ENCODE data around the gene BORCS8.
"Not testable (repeated sequence)": the region's sequence is repeated elsewhere in the genome, so short reads cannot be mapped to it uniquely, and the experiment has no call there.

Gene BORCS8

DNA sequence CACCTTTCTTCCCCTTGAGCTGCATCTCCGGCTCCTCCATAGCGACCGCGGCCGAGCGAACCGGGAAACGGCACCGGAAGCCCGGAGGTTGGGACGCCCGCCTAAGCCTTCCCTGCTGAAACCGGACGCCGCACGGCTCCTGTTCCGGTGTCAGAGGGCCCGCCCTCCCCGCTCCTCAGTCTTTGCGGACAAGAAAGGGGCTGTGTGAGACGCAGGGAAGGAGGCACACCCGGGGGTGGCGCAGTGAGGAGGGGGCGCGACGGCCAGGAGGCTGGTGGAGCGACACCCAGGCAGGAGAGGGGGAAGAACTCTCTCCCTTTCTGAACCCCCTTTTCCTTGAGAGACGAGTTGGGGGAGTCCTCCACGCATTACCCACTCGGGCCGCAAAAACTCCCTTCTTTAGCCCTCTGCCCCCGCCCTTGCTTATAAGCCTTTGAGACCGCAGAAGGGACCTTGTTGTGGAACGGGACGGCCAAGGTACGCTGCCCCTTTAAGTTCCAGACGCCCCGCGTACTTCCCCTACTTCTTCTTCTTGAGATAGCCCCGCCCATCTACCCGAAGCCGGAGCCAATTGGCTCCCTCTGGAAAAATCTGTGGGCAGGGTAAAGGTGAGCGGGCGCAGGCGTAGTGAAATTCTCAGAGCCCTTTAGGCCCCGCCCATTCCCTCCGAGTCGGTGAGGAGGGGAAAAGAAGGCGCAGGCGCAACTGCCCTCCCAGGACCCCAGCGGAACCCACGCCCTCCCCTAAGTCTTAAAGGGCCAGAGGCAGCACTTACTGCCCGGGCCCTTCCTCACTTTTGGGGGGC is at the start of gene BORCS8, which contains the start of gene RFXANK:
TSS of gene BORCS8 (minus strand) at position 75 of the 805 bp plus-strand sequence. CDS start at position 40, 35 bp downstream.
TSS of gene RFXANK (plus strand) at position 181 of the 805 bp plus-strand sequence. CDS start 1,689 bp downstream, outside the sequence.
- DNase-seq (ENCODE audit: low read depth) = peak; percentile 92

DNA sequence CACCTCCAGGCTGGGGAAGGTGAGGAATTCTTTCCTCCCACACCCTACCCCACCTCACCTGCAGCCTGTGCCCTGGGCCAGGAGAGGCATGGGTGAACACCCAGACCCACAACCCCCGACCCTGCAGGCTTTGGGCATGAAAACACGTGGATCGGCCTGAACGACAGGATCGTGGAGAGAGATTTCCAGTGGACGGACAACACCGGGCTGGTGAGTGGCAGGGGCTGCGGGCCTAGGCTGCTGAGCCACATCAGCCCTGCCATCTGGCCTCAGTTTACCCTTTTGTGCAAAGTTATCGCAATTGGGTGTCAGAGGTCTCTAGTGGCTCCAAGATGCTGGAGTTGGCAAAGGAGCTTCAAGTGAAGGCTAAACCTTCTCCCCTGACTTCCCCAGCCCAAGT is 48.5 kb upstream of the BORCS8 start:
- DNase-seq (ENCODE audit: low read depth) = no peak

DNA sequence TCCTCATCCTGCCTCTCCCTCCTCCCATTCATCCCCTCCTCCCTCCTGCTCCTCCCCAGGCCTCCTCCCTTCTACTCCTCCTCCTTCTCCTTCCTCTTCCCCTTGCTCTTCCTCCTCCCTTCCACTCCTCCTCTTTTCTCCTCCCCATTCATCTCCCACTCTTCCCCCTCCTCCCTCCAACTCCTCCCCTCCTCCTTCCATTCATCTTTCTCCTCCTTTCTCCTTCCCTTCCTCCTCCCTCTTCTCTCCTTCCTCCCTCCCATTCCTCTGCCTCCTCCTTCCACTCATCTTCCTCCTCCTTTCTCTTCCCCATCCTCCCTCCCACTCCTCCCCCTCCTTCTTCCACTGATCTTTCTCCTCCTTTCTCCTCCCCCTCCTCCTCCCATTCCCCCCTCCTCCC is 47.7 kb upstream of the BORCS8 start:
- DNase-seq (ENCODE audit: low read depth) = no peak

DNA sequence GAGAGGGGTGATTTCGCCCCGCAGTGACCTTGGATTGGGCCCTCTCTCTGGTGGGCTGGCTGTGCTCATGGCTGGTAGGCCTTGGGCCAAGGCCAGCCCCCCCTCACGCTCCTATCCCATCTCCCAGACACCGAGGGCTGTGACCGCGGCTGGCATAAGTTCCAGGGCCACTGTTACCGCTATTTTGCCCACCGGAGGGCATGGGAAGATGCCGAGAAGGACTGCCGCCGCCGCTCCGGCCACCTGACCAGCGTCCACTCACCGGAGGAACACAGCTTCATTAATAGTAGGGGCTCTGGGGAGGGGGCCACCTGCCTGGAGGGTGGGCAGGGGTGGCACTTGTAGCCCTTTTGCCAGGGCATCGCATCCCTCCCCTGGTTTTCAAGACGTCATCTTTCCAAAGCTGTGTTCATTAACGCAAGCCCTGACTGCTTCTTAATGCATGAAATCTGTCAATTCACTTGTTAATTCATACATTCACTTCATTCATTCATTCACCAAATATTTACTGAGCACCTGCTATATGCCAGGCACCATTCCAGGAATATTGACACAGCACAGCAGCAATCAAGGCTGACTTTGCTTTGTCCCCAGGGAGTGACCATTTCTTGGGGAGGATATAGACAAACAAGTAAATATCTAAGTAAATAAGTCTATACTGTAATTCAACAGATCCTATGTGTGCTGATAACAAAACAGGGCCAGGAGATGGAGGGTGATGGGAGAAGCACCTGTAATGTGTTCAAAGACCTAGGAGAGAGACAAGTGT is 46.4 kb upstream of the BORCS8 start:
- DNase-seq (ENCODE audit: low read depth) = no peak

DNA sequence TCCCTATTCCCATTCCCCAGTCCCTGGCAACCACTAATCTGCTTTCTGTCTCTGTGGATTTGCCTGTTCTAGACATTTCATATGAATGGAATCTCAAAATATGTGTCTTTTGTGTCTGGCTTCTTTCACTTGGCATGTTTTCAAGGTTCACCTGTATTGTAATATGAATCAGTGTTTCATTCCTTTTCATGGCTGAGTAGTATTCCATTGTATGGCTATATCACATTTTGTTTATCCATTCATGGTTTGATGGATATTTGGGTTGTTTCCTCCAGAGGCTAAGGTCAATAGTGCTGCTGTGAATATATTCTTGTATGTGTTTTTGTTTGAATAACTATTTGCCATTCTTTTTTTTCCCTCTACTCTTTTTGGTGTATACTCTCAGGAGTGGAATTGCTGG is 44.2 kb upstream of the BORCS8 start:
- DNase-seq (ENCODE audit: low read depth) = no peak

DNA sequence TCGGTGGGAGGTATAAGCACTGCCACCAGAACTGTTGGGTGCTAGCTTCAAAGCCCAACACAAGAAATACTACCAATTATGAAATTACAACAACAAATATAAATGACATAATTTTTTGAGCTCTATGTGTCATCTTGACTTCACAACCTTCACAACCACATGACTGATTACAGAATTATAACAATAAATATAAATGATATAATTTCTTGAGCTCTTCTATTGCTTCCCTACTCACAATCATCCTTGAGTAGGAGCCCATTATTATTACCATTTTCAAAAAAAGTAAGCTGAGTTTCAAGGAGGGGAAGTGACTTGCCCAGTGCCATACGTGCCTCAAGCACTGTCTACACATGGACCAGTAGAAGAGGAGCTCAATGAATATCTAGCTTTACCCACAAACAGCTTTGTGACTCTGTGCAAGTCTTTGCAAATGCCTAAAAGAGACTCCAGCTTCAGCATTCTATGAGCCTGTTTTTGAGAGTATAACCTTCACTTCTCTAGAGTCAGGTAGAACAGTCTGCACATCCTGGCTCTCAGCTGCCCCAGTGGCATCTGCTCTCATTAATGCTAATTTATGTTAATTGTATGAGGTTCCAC is 42.4 kb upstream of the BORCS8 start:
- DNase-seq (ENCODE audit: low read depth) = no peak

DNA sequence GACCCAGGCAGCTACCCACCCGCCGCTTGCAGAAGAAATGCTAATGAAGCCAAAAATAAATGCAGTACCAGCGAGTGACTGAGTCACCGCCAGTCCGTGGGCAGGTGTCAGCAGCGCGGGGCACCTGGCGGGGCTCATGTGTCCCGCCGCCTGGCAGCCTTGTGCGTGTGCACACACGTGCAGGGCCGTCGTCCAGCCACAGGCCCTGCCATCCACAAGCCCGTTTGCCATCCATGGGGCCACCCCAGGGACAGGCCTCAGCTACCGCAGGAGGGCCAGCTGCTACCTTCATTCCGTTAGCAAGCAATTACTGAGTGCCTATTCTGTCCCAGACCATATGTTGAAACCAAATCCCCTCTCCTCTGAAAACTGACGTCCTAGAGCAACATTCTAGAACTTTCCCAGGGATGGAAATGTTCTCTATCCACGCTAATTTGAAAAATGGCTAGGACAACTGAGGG is 40.3 kb upstream of the BORCS8 start:
- no peak for DNase-seq (ENCODE audit: low read depth)

DNA sequence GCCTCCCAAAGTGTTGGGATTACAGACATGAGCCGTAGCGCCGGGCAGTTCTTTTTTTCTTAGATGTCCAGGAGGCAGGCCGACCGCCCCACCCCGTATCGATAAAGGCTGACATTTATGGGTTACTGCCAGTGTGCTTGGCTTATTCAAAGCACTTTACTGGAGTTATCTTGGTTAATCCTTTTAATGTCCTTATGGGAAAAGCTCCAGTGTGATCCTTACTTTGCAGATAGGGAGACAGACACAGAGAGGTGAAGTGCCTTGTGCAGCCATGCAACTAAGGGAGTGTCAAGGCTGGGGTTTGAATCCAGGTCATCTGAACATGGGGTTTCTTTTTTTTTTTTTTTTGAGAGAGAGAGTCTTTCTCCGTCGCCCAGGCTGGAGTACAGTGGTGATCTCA is 39.0 kb upstream of the BORCS8 start:
- no peak for DNase-seq (ENCODE audit: low read depth)

DNA sequence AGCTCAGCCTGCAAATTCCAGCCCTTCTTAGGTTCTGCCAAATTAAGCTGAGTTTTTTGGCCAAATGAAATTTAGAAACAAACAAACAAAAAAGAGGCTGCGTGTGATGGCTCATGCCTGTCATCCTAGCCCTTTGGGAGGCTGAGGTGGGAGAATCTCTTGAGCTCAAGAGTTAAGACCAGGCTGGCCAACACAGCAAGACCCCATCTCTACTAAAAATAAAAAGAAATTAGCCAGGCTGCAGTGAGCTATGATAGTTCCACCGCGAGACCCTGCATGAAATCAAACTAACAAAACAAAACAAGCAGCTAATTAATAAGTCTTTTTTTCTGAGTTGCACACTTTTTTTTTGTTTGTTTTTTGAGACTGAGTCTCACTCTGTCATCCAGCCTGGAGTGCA is 37.7 kb upstream of the BORCS8 start:
- DNase-seq (ENCODE audit: low read depth) = no peak

DNA sequence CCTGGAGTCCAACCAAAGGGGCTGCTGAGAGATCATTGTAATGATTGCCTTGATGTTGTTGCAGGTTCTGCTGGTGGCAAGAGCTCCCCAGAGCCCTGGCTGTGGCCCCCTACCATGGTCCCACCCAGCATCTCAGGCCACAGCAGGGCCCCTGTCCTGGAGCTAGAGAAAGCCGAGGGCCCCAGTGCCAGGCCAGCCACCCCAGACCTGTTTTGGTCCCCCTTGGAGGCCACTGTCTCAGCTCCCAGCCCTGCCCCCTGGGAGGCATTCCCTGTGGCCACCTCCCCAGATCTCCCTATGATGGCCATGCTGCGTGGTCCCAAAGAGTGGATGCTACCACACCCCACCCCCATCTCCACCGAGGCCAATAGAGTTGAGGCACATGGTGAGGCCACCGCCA is 35.3 kb upstream of the BORCS8 start:
- DNase-seq (ENCODE audit: low read depth) = no peak

DNA sequence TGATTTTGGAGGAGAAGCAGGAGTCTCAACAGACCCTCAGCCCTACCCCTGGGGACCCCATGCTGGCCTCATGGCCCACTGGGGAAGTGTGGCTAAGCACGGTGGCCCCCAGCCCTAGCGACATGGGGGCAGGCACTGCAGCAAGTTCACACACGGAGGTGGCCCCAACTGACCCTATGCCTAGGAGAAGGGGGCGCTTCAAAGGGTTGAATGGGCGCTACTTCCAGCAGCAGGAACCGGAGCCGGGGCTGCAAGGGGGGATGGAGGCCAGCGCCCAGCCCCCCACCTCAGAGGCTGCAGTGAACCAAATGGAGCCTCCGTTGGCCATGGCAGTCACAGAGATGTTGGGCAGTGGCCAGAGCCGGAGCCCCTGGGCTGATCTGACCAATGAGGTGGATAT is 34.7 kb upstream of the BORCS8 start:
- DNase-seq (ENCODE audit: low read depth) = no peak

DNA sequence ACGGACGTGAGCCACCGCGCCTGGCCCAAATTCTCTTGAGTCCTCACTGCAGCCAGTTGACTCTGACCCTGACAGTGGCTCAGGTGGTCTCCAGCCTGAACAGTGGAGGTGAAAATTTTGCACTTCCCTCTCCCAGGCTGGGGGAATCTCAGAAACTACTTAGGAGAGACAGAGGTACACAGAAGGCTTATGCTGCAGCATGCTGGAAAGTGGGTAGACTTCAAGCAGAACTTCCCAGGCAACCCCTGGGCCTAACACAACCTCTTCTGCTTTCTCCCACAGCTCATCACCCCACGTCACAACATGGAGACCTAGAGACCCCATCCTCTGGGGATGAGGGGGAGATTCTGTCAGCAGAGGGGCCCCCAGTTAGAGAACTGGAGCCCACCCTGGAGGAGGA is 34.3 kb upstream of the BORCS8 start:
- DNase-seq (ENCODE audit: low read depth) = no peak

DNA sequence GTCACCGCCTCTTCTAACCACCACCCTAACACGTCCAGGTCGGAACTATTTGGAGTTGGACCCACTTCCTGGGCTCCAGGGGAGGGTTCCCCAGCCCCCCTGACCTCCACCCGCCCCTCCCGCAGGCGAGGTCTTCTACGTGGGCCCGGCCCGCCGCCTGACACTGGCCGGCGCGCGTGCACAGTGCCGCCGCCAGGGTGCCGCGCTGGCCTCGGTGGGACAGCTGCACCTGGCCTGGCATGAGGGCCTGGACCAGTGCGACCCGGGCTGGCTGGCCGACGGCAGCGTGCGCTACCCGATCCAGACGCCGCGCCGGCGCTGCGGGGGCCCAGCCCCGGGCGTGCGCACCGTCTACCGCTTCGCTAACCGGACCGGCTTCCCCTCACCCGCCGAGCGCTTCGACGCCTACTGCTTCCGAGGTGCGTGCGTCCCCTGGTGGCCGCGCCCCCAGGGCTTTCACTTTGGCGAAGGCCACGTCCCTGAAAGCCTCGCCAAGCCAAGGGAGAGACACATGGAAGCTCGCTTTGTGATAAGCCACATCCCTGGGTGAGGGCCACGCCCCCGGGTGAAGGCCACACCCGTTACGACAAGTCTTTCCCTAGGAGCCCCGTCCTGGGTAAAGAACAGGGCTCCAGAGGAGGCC is 33.0 kb upstream of the BORCS8 start:
- DNase-seq (ENCODE audit: low read depth) = peak; percentile 9

DNA sequence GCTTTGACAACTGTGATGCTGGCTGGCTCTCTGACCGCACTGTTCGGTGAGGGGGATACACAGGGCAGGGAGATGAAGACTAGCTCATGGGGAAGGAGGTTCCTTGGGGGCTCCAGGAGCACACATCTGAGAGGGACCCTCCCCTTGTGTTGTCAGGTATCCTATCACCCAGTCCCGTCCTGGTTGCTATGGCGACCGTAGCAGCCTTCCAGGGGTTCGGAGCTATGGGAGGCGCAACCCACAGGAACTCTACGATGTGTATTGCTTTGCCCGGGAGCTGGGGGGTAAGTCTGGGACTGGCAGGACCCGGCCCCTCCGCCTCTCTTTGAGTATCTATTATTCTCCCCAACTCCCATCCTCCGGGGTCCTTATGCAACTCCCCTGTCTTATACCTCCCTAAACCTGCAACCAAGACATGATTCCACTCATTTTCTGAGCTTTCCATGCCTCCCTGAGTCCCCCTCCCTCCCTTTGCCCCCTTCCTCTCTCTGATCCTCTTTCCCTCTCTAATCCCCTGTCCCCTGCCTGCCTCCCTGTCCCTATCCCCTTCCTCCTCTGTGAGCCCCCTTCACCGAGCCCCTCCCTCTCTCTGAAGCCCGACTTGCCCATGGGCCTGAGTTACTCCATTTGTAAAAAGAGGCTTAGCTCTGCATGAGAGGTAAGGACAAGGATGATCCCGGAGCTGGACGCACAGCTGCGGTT is 32.3 kb upstream of the BORCS8 start:
- no peak for DNase-seq (ENCODE audit: low read depth)

DNA sequence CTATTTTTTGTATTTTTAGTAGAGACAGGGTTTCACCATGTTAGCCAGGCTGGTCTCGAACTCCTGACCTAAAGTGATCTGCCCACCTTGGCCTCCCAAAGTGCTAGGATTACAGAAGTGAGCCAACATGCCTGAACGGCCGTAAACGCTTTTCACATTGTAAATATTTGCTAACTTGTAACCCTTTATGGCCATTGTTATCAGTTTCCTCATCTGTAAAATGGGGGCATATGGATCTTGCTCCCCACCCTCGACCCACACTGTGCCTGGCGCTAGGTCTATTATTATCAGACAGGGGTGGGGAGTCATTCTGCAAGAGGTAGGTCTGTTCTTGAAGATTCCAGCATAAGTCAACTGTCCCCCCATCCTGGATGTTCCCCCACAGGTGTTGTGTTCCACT is 31.7 kb upstream of the BORCS8 start:
- DNase-seq (ENCODE audit: low read depth) = no peak

DNA sequence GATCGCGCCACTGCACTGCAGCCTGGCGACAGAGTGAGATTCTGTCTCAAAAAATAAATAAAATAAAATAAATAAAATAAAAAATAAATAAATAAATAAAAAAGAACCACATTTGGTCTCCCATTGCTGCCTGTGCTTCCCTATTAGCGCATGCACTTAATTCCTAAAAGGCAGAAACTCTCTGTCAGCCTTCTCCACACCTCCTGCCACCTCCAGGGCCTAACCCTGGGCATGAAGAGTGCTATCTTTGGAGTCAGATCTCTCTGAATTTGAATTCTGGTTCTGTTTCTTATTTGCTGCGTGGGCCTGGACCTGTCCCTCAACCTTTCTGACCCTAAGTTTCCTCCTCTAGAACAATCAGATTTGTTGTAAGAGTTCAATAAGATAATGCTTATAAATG is 31.1 kb upstream of the BORCS8 start:
- DNase-seq (ENCODE audit: low read depth) = no peak

DNA sequence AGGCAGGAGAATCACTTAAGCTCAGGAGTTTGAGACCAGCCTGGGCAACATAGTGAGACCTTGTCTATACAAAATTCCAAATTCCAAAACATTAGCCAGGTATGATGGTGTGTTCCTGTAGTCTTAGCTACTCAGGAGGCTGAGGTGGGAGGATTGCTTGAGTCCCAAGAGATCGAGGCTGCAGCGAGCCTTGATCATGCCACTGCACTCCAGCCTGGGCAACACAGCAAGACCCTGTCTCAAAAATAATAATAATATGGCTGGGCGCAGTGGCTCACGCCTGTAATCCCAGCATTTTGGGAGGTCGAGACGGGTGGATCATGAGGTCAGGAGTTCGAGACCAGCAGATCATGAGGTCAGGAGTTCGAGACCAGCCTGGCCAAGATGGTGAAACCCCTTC is 29.0 kb upstream of the BORCS8 start:
- not testable (repeated sequence) for DNase-seq (ENCODE audit: low read depth)

DNA sequence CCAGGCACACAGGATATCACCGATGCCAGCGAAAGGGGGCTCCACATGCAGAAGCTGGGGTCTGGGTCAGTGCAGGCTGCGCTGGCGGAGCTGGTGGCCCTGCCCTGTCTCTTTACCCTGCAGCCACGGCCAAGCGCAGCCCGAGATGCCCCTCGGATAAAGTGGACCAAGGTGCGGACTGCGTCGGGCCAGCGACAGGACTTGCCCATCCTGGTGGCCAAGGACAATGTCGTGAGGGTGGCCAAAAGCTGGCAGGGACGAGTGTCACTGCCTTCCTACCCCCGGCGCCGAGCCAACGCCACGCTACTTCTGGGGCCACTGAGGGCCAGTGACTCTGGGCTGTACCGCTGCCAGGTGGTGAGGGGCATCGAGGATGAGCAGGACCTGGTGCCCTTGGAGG is 27.0 kb upstream of the BORCS8 start:
- no peak for DNase-seq (ENCODE audit: low read depth)

DNA sequence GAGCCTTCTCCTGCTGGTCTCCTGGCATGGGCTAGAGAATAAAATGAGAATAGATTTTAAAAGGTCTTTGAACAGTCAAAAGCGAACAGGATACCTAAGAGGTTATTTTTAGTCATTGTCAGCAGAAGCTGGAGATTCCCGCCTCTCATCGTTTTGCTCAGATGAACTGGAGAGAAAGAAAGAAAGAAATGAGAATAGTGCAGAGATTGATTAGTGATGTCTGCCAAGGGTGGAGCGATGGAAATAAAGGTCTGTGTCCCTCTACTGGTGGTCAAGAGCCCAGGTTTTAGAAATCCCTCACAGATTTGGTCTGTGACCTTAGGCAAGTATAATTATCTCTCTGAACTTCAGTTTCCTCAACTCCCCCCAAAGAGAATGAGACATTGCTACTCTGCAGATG is 25.1 kb upstream of the BORCS8 start:
- DNase-seq (ENCODE audit: low read depth) = no peak

DNA sequence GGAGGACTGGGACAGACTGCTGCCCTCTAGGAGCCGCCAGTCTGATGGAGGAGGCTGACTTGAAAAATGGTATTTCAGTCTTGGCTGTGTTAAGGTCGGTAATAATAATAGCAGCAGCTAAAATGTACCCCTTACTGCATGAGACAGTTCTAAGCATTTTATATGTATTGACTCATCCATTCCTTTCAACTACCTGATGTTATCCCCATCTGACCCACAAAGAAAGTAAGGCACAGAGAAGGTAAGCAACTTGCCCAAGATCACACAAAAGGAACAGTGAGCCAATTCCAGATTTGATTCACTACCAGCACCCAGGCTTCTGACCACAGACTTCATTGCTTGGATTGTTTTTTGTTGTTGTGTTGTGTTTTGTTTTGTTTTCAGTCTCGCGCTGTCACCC is 23.8 kb upstream of the BORCS8 start:
- no peak for DNase-seq (ENCODE audit: low read depth)

DNA sequence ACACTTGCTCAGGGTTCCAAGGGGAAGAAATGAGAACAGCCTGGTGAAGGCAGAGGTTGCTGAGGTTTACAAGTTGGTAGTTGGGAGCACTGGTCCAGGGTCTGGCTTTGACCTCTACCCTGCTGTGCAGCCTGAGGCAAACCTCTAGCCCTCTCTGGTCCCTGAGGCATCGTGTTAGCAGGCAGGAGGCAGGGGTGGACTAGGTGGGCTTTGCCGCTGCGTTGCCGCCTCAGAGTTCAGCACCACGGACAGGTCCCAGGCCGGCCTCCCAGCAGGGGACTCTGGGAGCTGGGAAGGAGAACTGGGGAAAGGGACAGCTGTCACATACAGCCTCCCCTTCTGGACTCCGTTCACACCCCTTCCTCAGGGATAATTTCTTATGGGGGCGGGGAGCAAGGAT is 22.9 kb upstream of the BORCS8 start:
- DNase-seq (ENCODE audit: low read depth) = no peak

DNA sequence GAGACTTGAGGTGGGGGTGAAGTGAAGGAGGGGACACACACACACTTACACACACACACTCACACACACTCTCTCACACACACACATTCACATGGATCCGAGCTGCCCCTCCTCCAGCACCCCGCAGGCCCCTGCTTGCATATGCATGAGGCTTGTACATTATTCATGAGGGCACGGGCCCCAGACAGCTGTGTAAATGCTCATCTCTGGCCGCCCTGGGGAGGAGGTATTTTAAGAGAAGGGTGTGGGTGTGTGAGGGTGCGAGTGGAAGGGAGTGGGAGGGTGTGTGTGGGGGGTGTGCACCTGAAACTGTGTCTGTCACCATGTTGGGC is 22.2 kb upstream of the BORCS8 start:
- no peak for DNase-seq (ENCODE audit: low read depth)

Data from non-pigmented ciliary epithelial cell (primary cell).